Mammary epithelial cell (primary cell): ENCODE data around the gene APEX1.
"Not testable (repeated sequence)": the region's sequence is repeated elsewhere in the genome, so short reads cannot be mapped to it uniquely, and the experiment has no call there.

Source experiments
- EZH2 ChIP-seq: IDR thresholded peaks from 2 replicates; pipeline ENCODE4 v1.6.1; 2012; ENCODE audit warnings: low read length, inconsistent platforms, borderline replicate concordance
- TF ChIP-seq, protein P1 (sequence below), 2 donors: IDR thresholded peaks in 1 of 2; conservative IDR thresholded peaks in 1 of 2; 2 replicates each; pipeline ENCODE4 v1.5.1; 2011 to 2012; ENCODE audit warnings: inconsistent platforms in 2 of 2, low read length in 2 of 2, mild to moderate bottlenecking in 2 of 2, control low read depth in 1 of 2, low read depth in 1 of 2; ENCODE audit not compliant: insufficient read depth in 1 of 2; ENCODE audit errors: extremely low read depth in 1 of 2

DNA sequence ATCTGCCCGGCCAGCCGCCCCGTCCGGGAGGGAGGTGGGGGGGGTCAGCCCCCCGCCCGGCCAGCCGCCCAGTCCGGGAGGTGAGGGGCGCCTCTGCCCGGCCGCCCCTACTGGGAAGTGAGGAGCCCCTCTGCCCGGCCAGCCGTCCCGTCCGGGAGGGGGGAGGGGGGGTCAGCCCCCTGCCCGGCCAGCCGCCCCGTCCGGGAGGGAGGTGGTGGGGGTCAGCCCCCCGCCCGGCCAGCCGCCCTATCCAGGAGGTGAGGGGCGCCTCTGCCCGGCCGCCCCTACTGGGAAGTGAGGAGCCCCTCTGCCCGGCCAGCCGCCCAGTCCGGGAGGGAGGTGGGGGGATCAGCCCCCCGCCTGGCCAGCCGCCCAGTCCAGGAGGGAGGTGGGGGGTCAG, 51.2 kb downstream of the APEX1 start:
- TF ChIP-seq EZH2: not testable (repeated sequence)
- TF ChIP-seq, protein P1, sequence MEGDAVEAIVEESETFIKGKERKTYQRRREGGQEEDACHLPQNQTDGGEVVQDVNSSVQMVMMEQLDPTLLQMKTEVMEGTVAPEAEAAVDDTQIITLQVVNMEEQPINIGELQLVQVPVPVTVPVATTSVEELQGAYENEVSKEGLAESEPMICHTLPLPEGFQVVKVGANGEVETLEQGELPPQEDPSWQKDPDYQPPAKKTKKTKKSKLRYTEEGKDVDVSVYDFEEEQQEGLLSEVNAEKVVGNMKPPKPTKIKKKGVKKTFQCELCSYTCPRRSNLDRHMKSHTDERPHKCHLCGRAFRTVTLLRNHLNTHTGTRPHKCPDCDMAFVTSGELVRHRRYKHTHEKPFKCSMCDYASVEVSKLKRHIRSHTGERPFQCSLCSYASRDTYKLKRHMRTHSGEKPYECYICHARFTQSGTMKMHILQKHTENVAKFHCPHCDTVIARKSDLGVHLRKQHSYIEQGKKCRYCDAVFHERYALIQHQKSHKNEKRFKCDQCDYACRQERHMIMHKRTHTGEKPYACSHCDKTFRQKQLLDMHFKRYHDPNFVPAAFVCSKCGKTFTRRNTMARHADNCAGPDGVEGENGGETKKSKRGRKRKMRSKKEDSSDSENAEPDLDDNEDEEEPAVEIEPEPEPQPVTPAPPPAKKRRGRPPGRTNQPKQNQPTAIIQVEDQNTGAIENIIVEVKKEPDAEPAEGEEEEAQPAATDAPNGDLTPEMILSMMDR (conservative IDR thresholded peaks at IDR 0.05 in 1 of 2, IDR thresholded peaks at IDR 0.05 in 1 of 2; ENCODE audit: extremely low read depth in 1 of 2, insufficient read depth in 1 of 2, low read depth in 1 of 2, low read length in 2 of 2): not testable (repeated sequence)
